SK-N-SH (cell line): Measurements from ENCODE around the gene CYTH4. TPM values are rescaled to one million over a fixed set of nuclear protein-coding genes. Genes with fewer than 3 reads are reported as not detected.
A peak's percentile ranks its signal among the peaks of the same experiment; 100 is the strongest.

Source experiments
- CTCF ChIA-PET: fragments of 300-600, 350-600 bp; formaldehyde crosslinking; extraction: SDS; loops from one replicate; lab custom pipeline; 2021; lab: Yijun Ruan, JAX
- POLR2A ChIA-PET: fragments of 350-600 bp; sonication (Branson Sonifier 250); formaldehyde crosslinking; extraction: SDS; loops from one replicate; lab custom pipeline; 2020; ENCODE audit warnings: antibody characterized with exemption, inconsistent platforms; lab: Yijun Ruan, JAX
- DNase-seq: peaks from one replicate; pipeline ENCODE4 v3.0.0; 2012
- H2AFZ ChIP-seq: fragments of 200-600 bp; sonication (generic); 2 replicates; pipeline ENCODE4 v1.8.1; 2016; ENCODE audit warnings: antibody characterized with exemption, mild to moderate bottlenecking, low read depth
- H3F3A ChIP-seq: fragments of 200-600 bp; sonication (generic); replicated peaks from 2 replicates; pipeline ENCODE3; 2016; ENCODE audit warnings: antibody characterized with exemption, mild to moderate bottlenecking; ENCODE audit not compliant: insufficient read depth
- H3K27ac ChIP-seq, 2 experiments: fragments of 200-500 bp in 1 of 2; fragments of 200-600 bp in 1 of 2; sonication (Bioruptor generic) in 1 of 2; sonication (generic), shearing (Covaris generic) in 1 of 2; 2 replicates each; pipeline versions ENCODE4 v1.5.1 to v1.6.1; 2014 to 2016; ENCODE audit warnings: low read depth in 2 of 2, inconsistent platforms in 1 of 2, low read length in 1 of 2, mild to moderate bottlenecking in 1 of 2, mixed read lengths in 1 of 2
- H3K27me3 ChIP-seq: fragments of 200-600 bp; sonication (generic), shearing (Covaris generic); 2 replicates; pipeline ENCODE4 v1.6.1; 2016; ENCODE audit warnings: mixed run types; ENCODE audit not compliant: insufficient read depth
- H3K36me3 ChIP-seq, 2 experiments: fragments of 200-500 bp in 1 of 2; fragments of 200-600 bp in 1 of 2; sonication (Bioruptor generic) in 1 of 2; sonication (generic) in 1 of 2; replicated peaks in 1 of 2; 2 replicates each; pipeline versions ENCODE3 to v1.5.1; 2014 to 2016; ENCODE audit warnings: low read length in 1 of 2, mild to moderate bottlenecking in 1 of 2; ENCODE audit not compliant: insufficient read depth in 2 of 2, control insufficient read depth in 1 of 2
- H3K4me1 ChIP-seq, 2 experiments: fragments of 200-500 bp in 1 of 2; fragments of 200-600 bp in 1 of 2; sonication (Bioruptor generic) in 1 of 2; sonication (generic), shearing (Covaris generic) in 1 of 2; 2 replicates each; pipeline versions ENCODE4 v1.5.1 to v1.6.1; 2014 to 2016; ENCODE audit warnings: low read depth in 1 of 2, low read length in 1 of 2, mixed run types in 1 of 2; ENCODE audit not compliant: insufficient read depth in 2 of 2, control insufficient read depth in 1 of 2
- H3K4me2 ChIP-seq: fragments of 200-600 bp; sonication (generic), shearing (Covaris generic); 2 replicates; pipeline ENCODE4 v1.6.1; 2017; ENCODE audit warnings: mixed run types
- H3K4me3 ChIP-seq, 2 experiments: fragments of 200-500 bp in 1 of 2; fragments of 200-600 bp in 1 of 2; sonication (Bioruptor generic) in 1 of 2; sonication (generic), shearing (Covaris generic) in 1 of 2; 2 replicates each; pipeline versions ENCODE4 v1.5.1 to v1.8.1; 2014 to 2016; ENCODE audit warnings: low read depth in 2 of 2, inconsistent platforms in 1 of 2, low read length in 1 of 2, mild to moderate bottlenecking in 1 of 2, mixed read lengths in 1 of 2, moderate library complexity in 1 of 2
- H3K79me2 ChIP-seq: fragments of 200-600 bp; sonication (generic); 2 replicates; pipeline ENCODE4 v1.8.1; 2017; ENCODE audit warnings: mild to moderate bottlenecking; ENCODE audit not compliant: insufficient read depth
- H3K9ac ChIP-seq: fragments of 200-600 bp; sonication (generic); 2 replicates; pipeline ENCODE4 v1.6.1; 2017; ENCODE audit warnings: mixed run types
- H3K9me2 ChIP-seq: fragments of 200-600 bp; sonication (generic); 2 replicates; pipeline ENCODE4 v1.6.1; 2017; ENCODE audit warnings: mixed run types
- H3K9me3 ChIP-seq: fragments of 200-600 bp; sonication (generic); 2 replicates; pipeline ENCODE4 v1.6.1; 2017; ENCODE audit warnings: mixed run types, mild to moderate bottlenecking, moderate library complexity
- H4K20me1 ChIP-seq: fragments of 200-600 bp; sonication (generic); 2 replicates; pipeline ENCODE4 v1.6.1; 2017; ENCODE audit warnings: mild to moderate bottlenecking, mixed run types; ENCODE audit not compliant: insufficient read depth
- CHD2 ChIP-seq: fragments of 150-350 bp; IDR thresholded peaks from 2 replicates; pipeline ENCODE4 v1.6.1; 2018; ENCODE audit warnings: low read length; ENCODE audit not compliant: partially characterized antibody
- ELF1 ChIP-seq: IDR thresholded peaks from 2 replicates; pipeline ENCODE4 v1.4.0; 2012
- EZH2phosphoT487 ChIP-seq: fragments of 200-600 bp; sonication (generic); IDR thresholded peaks from 2 replicates; pipeline ENCODE4 v1.6.1; 2017; ENCODE audit warnings: low read depth, mixed run types, mild to moderate bottlenecking, antibody characterized with exemption, moderate library complexity, borderline replicate concordance
- FOSL2 ChIP-seq: IDR thresholded peaks from 2 replicates; pipeline ENCODE4 v1.4.0; 2012; ENCODE audit warnings: low read depth, mild to moderate bottlenecking, moderate library complexity, borderline replicate concordance
- FOXJ3 ChIP-seq: sonication (generic); formaldehyde crosslinking; IDR thresholded peaks from 2 replicates; pipeline ENCODE4 v1.5.1; 2020; ENCODE audit warnings: mild to moderate bottlenecking, missing genetic modification reagents
- FOXM1 ChIP-seq: IDR thresholded peaks from 2 replicates; pipeline ENCODE4 v1.4.0; 2012; ENCODE audit warnings: low read depth, mild to moderate bottlenecking
- JUND ChIP-seq: IDR thresholded peaks from 2 replicates; pipeline ENCODE4 v1.4.0; 2012
- MAX ChIP-seq: IDR thresholded peaks from 2 replicates; pipeline ENCODE4 v1.4.0; 2012; ENCODE audit warnings: low read depth
- NFIC ChIP-seq: IDR thresholded peaks from 2 replicates; pipeline ENCODE4 v1.4.0; 2012; ENCODE audit warnings: borderline replicate concordance
- NRF1 ChIP-seq: IDR thresholded peaks from 2 replicates; pipeline ENCODE4 v1.6.1; 2012; ENCODE audit warnings: low read depth, mild to moderate bottlenecking, low read length
- RXRA ChIP-seq: IDR thresholded peaks from 2 replicates; pipeline ENCODE4 v1.4.0; 2012; ENCODE audit warnings: low read depth, mild to moderate bottlenecking, borderline replicate concordance
- SIN3A ChIP-seq: IDR thresholded peaks from 2 replicates; pipeline ENCODE4 v1.6.1; 2012; ENCODE audit warnings: low read depth, mild to moderate bottlenecking, low read length, moderate library complexity, borderline replicate concordance
- TAF1 ChIP-seq: IDR thresholded peaks from 2 replicates; pipeline ENCODE4 v1.6.1; 2012; ENCODE audit warnings: low read depth, mild to moderate bottlenecking, low read length, moderate library complexity, borderline replicate concordance
- TCF12 ChIP-seq: IDR thresholded peaks from 2 replicates; pipeline ENCODE4 v1.4.0; 2012
- YY1 ChIP-seq: IDR thresholded peaks from 2 replicates; pipeline ENCODE4 v1.4.0; 2012; ENCODE audit warnings: low read depth, mild to moderate bottlenecking
- ZBTB33 ChIP-seq: IDR thresholded peaks from 2 replicates; pipeline ENCODE4 v1.4.0; 2012; ENCODE audit warnings: low read depth, borderline replicate concordance
- WGBS: methylation state at CpG from one replicate; pipeline ENCODE4 v1.1.6; 2017; ENCODE audit warnings: low lambda C conversion rate; 5-methylcytosine and 5-hydroxymethylcytosine counted together
- polyA plus RNA-seq, 3 experiments: library from polyadenylated mRNA; depleted of rRNA; stranded (reverse); fragments of >200 nt; gene quantifications; 2 replicates each; pipeline ENCODE4 v1.2.3, GENCODE V29; 2012
- TF ChIP-seq, protein P1 (sequence below): fragments of 200-600 bp; sonication (generic); IDR thresholded peaks from 2 replicates; pipeline ENCODE4 v1.6.1; 2017; ENCODE audit warnings: antibody characterized with exemption, mild to moderate bottlenecking, moderate library complexity

Gene CYTH4
- polyA plus RNA-seq, 1 of the 3 experiments (the other 2 are of a cell fraction) = 0.07 TPM

DNA sequence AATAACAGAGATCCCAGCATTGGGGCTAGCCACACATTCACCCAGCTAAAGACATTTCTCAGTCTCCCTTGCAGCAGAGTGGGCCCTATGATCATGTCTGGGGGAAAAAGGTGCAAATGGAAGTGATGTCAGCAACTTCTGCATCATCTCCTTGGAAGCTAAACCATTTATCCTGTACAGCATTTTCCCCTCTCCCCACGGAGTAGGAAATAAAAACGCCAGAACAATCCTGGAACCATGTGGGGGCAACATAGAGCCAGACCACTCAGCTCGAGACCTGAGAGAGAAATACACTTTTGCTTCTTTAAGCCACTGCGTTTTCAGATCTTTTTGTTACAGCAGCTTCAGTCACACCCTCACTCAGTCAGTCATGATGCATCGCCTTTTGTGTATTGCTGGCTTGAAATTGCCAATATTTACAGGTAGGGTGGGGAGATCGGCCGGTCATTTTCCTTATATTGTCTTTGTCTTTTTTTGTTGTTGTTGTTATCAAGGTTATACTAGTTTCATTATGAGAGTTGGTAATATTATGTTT lies 29.1 kb upstream of the CYTH4 start:
- ChIA-PET POLR2A (no interaction called here), CTCF (interaction anchor here (0.8 to 2.0 kb wide), 3 partner anchors 8 to 24 kb away, joined by 3 to 11 read pairs (median 4); partner anchors contain the start of gene RAC2)
- no peak overlapping the region for H3K4me2 ChIP-seq
- DNase-seq = no peak
- H3F3A ChIP-seq = peaks cover 19% of the 10 kb centered on the region
- H3K79me2 ChIP-seq = no peaks in the 10 kb centered on the region
- H3K27ac ChIP-seq = no peak overlapping the region
- H3K9me3 ChIP-seq = no peaks in the 10 kb centered on the region
- no peaks in the 10 kb centered on the region for H3K27me3 ChIP-seq
- TF ChIP-seq, protein P1, sequence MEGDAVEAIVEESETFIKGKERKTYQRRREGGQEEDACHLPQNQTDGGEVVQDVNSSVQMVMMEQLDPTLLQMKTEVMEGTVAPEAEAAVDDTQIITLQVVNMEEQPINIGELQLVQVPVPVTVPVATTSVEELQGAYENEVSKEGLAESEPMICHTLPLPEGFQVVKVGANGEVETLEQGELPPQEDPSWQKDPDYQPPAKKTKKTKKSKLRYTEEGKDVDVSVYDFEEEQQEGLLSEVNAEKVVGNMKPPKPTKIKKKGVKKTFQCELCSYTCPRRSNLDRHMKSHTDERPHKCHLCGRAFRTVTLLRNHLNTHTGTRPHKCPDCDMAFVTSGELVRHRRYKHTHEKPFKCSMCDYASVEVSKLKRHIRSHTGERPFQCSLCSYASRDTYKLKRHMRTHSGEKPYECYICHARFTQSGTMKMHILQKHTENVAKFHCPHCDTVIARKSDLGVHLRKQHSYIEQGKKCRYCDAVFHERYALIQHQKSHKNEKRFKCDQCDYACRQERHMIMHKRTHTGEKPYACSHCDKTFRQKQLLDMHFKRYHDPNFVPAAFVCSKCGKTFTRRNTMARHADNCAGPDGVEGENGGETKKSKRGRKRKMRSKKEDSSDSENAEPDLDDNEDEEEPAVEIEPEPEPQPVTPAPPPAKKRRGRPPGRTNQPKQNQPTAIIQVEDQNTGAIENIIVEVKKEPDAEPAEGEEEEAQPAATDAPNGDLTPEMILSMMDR = peak; percentile 25
- no peak for TF ChIP-seq YY1
- H2AFZ ChIP-seq = 0 out of 2 replicates have a peak overlapping the region, but pooled peaks have one; percentile 39
- H3K4me1 ChIP-seq = peaks cover 2 to 19% of the 10 kb centered on the region in 2 experiments
- H3K36me3 ChIP-seq = no peaks in the 10 kb centered on the region
- WGBS = 76% methylated on average over 7 of the region's 7 CpGs
- H3K9me2 ChIP-seq = no peaks in the 10 kb centered on the region
- H3K9ac ChIP-seq = no peak overlapping the region
- no peaks in the 10 kb centered on the region for H4K20me1 ChIP-seq
- H3K4me3 ChIP-seq = no peak overlapping the region

DNA sequence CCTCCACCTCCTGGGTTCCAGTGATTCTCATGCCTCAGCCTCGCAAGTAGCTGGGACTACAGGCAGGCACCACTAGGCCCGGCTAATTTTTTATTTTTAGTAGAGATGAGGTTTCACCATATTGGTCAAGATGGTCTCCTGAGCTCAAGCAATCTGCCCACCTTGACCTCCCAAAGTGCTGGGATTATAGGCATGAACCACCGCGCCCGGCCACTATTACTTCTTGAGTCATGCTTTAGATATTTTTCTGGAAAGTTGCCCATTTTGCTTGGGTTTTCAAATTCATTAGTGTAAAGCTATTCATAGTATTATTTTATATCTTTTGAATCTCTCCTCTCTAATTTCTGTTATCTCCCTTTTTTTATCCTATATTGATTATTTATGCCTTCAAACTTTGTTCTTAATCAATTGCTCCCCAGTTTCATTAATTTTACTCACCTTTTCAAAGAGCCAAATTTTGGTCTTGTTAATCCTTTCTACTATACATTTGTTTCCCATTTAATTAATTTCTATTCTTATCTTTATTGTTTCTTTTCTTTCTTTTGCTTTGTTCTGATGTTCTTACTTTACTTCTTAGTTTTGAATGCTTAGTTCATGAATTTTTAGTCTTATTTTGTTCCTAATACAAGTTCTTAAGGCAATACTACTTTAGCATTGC lies 28.0 kb upstream of the CYTH4 start:
- Histone ChIP-seq H3K4me1 (peaks cover 2 to 19% of the 10 kb centered on the region in 2 experiments), H3K9me2 (no peaks in the 10 kb centered on the region), H3K9me3 (no peaks in the 10 kb centered on the region), H3K79me2 (no peaks in the 10 kb centered on the region), H3K27me3 (no peaks in the 10 kb centered on the region), H4K20me1 (no peaks in the 10 kb centered on the region), H3K9ac (no peak overlapping the region), H3K36me3 (no peaks in the 10 kb centered on the region), H3K4me3 (no peak overlapping the region), H3K4me2 (peak overlapping the region; percentile 45), H3F3A (peaks cover 19% of the 10 kb centered on the region)
- DNase-seq = no peak
- CTCF ChIA-PET = interaction anchor here (1.2 kb wide), 1 partner anchor 9 kb away, joined by 3 read pairs; no protein-coding TSS in a partner anchor
- 26% methylated on average over 5 of the region's 5 CpGs for WGBS
- TF ChIP-seq NFIC = peak; percentile 72
- 0 out of 2 replicates have a peak, but pooled peaks have one; percentile 43 for TF ChIP-seq FOSL2
- peak; percentile 15; the same call in 1 of the 2 replicates for TF ChIP-seq JUND
- no peak for TF ChIP-seq ELF1
- TF ChIP-seq, all 33 proteins: peak for 3
- H2AFZ ChIP-seq = peak overlapping the region; percentile 50; the same call in 1 of the 2 replicates
- POLR2A ChIA-PET = no interaction called here
- H3K27ac ChIP-seq = peak overlapping the region in 1 of 2 experiments; percentile 64; a peak in 2 of 4 replicates

DNA sequence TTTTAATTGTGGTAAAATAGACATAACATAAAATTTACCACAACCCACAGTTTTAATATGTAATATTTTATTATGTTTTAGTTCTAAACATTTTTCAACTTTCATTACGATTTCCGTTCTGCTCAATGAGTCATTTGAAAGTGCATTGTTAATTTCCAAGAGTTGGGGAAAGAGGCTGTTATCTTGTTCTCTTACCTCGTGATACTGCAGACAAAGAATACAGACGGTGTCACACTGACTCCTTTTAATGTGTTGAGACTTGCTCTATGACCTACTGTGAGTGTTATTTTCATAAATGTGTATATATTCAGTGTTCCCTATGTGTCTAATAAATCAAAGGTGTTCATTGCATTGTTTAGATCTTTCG lies 27.5 kb upstream of the CYTH4 start:
- CTCF ChIA-PET = interaction anchor here (1.2 kb wide), 1 partner anchor 9 kb away, joined by 3 read pairs; no protein-coding TSS in a partner anchor
- Histone ChIP-seq H3K79me2 (no peaks in the 10 kb centered on the region), H4K20me1 (no peaks in the 10 kb centered on the region), H3K4me1 (peaks cover 4 to 21% of the 10 kb centered on the region in 2 experiments), H3K36me3 (no peaks in the 10 kb centered on the region), H3K4me2 (peak overlapping the region; percentile 45; the same call in 1 of the 2 replicates)
- no peak for DNase-seq
- TF ChIP-seq TAF1 = no peak
- no peak for TF ChIP-seq SIN3A
- TF ChIP-seq MAX = no peak
- no peak for TF ChIP-seq NFIC
- TF ChIP-seq TCF12 = no peak
- TF ChIP-seq ZBTB33 = no peak
- TF ChIP-seq CHD2 = no peak
- no peak for TF ChIP-seq FOXM1
- no peak for TF ChIP-seq NRF1
- TF ChIP-seq EZH2phosphoT487 = no peak
- TF ChIP-seq FOXJ3 (CRISPR knock-in tag) = no peak
- TF ChIP-seq RXRA = no peak
- TF ChIP-seq, all 33 proteins: peak for 0
- 36% methylated on average over 5 of the region's 5 CpGs for WGBS
- no peaks in the 10 kb centered on the region for H3K9me3 ChIP-seq
- POLR2A ChIA-PET = no interaction called here
- no peaks in the 10 kb centered on the region for H3K9me2 ChIP-seq
- H3K27ac ChIP-seq = peak overlapping the region in 1 of 2 experiments; percentile 64; a peak in 2 of 4 replicates
- H3K4me3 ChIP-seq = no peak overlapping the region
- no peaks in the 10 kb centered on the region for H3K27me3 ChIP-seq
- H2AFZ ChIP-seq = peak overlapping the region; percentile 50; the same call in 1 of the 2 replicates
- no peak overlapping the region for H3K9ac ChIP-seq
- peaks cover 19% of the 10 kb centered on the region for H3F3A ChIP-seq
